Gastroesophageal sphincter (tissue), 4 donors: ENCODE results near the gene CTNNA3. TPM values are rescaled to one million over a fixed set of nuclear protein-coding genes. Genes with fewer than 3 reads are reported as not detected.

Source experiments
- ATAC-seq: fragments of 150-250 bp; one replicate; pipeline ENCODE4 v1.9.1; 2016; ENCODE audit warnings: mild to moderate bottlenecking, moderate library complexity
- H3K27ac ChIP-seq, 4 donors: fragments of 200-600 bp; sonication (generic) in 3 of 4; 1 replicate in 3 of 4; 2 replicates in 1 of 4; pipeline ENCODE4 v1.5.1; 2016 to 2019
- H3K27me3 ChIP-seq: fragments of 200-600 bp; sonication (generic); one replicate; pipeline ENCODE4 v1.5.1; 2019
- H3K36me3 ChIP-seq, 2 donors: fragments of 200-600 bp; sonication (generic); one replicate each; pipeline ENCODE4 v1.5.1; 2019; ENCODE audit warnings: control low read depth in 1 of 2
- H3K4me1 ChIP-seq, 3 donors: fragments of 200-600 bp; sonication (generic); 1 replicate in 2 of 3; 2 replicates in 1 of 3; pipeline ENCODE4 v1.5.1; 2016 to 2019; ENCODE audit warnings: control low read depth in 2 of 3
- H3K4me3 ChIP-seq, 2 donors: fragments of 200-600 bp; sonication (generic); one replicate each; pipeline ENCODE4 v1.5.1; 2019; ENCODE audit warnings: mild to moderate bottlenecking in 1 of 2, moderate library complexity in 1 of 2
- H3K9me3 ChIP-seq, 3 donors: fragments of 200-600 bp; sonication (generic); one replicate each; pipeline ENCODE4 v1.5.1; 2017 to 2019; ENCODE audit warnings: control low read depth in 2 of 3
- CTCF ChIP-seq, 4 experiments: fragments of 200-600 bp in 2 of 4; fragments of 450-650 bp in 2 of 4; sonication (generic) in 1 of 4; IDR thresholded peaks; one replicate each; pipeline ENCODE4 v1.5.1; 2017 to 2019; ENCODE audit warnings: antibody characterized with exemption in 4 of 4, mild to moderate bottlenecking in 2 of 4, moderate library complexity in 2 of 4
- EP300 ChIP-seq: sonication (generic); formaldehyde crosslinking; IDR thresholded peaks from one replicate; pipeline ENCODE4 v1.6.1; 2017; ENCODE audit warnings: antibody characterized with exemption, mild to moderate bottlenecking
- POLR2A ChIP-seq, 2 donors: fragments of 450-650 bp; IDR thresholded peaks; one replicate each; pipeline ENCODE4 v1.6.1; 2017; ENCODE audit warnings: antibody characterized with exemption in 2 of 2, mild to moderate bottlenecking in 2 of 2, moderate library complexity in 1 of 2
- POLR2AphosphoS5 ChIP-seq: sonication (generic); formaldehyde crosslinking; IDR thresholded peaks from one replicate; pipeline ENCODE4 v1.6.1; 2017; ENCODE audit warnings: antibody characterized with exemption
- WGBS, 2 donors: methylation state at CpG; one replicate each; pipeline ENCODE4 v1.1.5; 2018; ENCODE audit warnings: low coverage in 1 of 2; 5-methylcytosine and 5-hydroxymethylcytosine counted together
- total RNA-seq, 4 donors: library from RNA; depleted of rRNA; stranded (reverse); fragments of >200 nt; gene quantifications; one replicate each; pipeline ENCODE4 v1.1.0, GENCODE V29; 2016

CTNNA3 gene
- total RNA-seq, 4 donors from 2014 or later: 5.1 to 22.0 (median 13.8) TPM

GRCh38 chr10:66760941-66761340 lies 935.1 kb downstream of the CTNNA3 start:
- Histone ChIP-seq H3K4me1 (no peaks in the 10 kb centered on the region), H3K27me3 (no peaks in the 10 kb centered on the region), H3K27ac (no peak overlapping the region), H3K4me3 (no peak overlapping the region), H3K9me3 (no peaks in the 10 kb centered on the region), H3K36me3 (no peaks in the 10 kb centered on the region)
- WGBS, 2 donors: 89 to 100% methylated on average over 1 of the region's 1 CpG
- ATAC-seq: no peak
- TF ChIP-seq POLR2AphosphoS5: no peak
- no peak for TF ChIP-seq EP300
- no peak for TF ChIP-seq CTCF (IDR thresholded peaks at IDR 0.05)
- no peak for TF ChIP-seq POLR2A (IDR thresholded peaks at IDR 0.05)

- Histone ChIP-seq H3K36me3 (no peaks in the 10 kb centered on the region), H3K4me1 (no peaks in the 10 kb centered on the region), H3K27me3 (no peaks in the 10 kb centered on the region), H3K4me3 (no peak overlapping the region), H3K9me3 (no peaks in the 10 kb centered on the region), H3K27ac (no peak overlapping the region)
- TF ChIP-seq POLR2AphosphoS5: no peak
- TF ChIP-seq POLR2A (IDR thresholded peaks at IDR 0.05): no peak
- TF ChIP-seq EP300: no peak
- TF ChIP-seq CTCF (IDR thresholded peaks at IDR 0.05): no peak
- no peak for ATAC-seq
- 76 to 80% methylated on average over 3 of the region's 3 CpGs for WGBS, 2 donors
Observed at GRCh38 chr10:66755474-66755873, 940.5 kb downstream of the CTNNA3 start.

GRCh38 chr10:66752714-66753113 lies 943.3 kb downstream of the CTNNA3 start:
- no peaks in the 10 kb centered on the region for H3K4me1 ChIP-seq
- TF ChIP-seq POLR2AphosphoS5 (no peak), EP300 (no peak), POLR2A (IDR thresholded peaks at IDR 0.05) (no peak), CTCF (IDR thresholded peaks at IDR 0.05) (no peak)
- H3K27ac ChIP-seq: no peak overlapping the region
- 92% methylated on average over 1 of the region's 1 CpG; no CpG with 5 or more reads in 1 of the 2 donors for WGBS, 2 donors
- no peak overlapping the region for H3K4me3 ChIP-seq
- H3K36me3 ChIP-seq: no peaks in the 10 kb centered on the region
- no peaks in the 10 kb centered on the region for H3K9me3 ChIP-seq
- ATAC-seq: no peak
- no peaks in the 10 kb centered on the region for H3K27me3 ChIP-seq

- no peaks in the 10 kb centered on the region for H3K36me3 ChIP-seq
- TF ChIP-seq POLR2A (IDR thresholded peaks at IDR 0.05): no peak
- no peak for TF ChIP-seq POLR2AphosphoS5
- no peak for TF ChIP-seq CTCF (IDR thresholded peaks at IDR 0.05)
- TF ChIP-seq EP300: no peak
- WGBS, 2 donors: 97 to 100% methylated on average over 1 of the region's 1 CpG
- no peak for ATAC-seq
- H3K4me3 ChIP-seq: no peak overlapping the region
- no peaks in the 10 kb centered on the region for H3K9me3 ChIP-seq
- no peaks in the 10 kb centered on the region for H3K4me1 ChIP-seq
- no peak overlapping the region for H3K27ac ChIP-seq
- no peaks in the 10 kb centered on the region for H3K27me3 ChIP-seq
Observed at GRCh38 chr10:66748217-66748616, 947.8 kb downstream of the CTNNA3 start.

GRCh38 chr10:66747451-66747850 lies 948.5 kb downstream of the CTNNA3 start:
- H3K9me3 ChIP-seq: no peaks in the 10 kb centered on the region
- H3K4me3 ChIP-seq: no peak overlapping the region
- WGBS, 2 donors: 54 to 59% methylated on average over 2 of the region's 2 CpGs
- no peaks in the 10 kb centered on the region for H3K36me3 ChIP-seq
- no peaks in the 10 kb centered on the region for H3K4me1 ChIP-seq
- TF ChIP-seq CTCF (IDR thresholded peaks at IDR 0.05) (no peak), EP300 (no peak), POLR2A (IDR thresholded peaks at IDR 0.05) (no peak), POLR2AphosphoS5 (no peak)
- no peaks in the 10 kb centered on the region for H3K27me3 ChIP-seq
- ATAC-seq: no peak
- no peak overlapping the region for H3K27ac ChIP-seq
